Activated B cell treated with CpG ODN at 0.5 μM for 24 hours (primary cell): Measurements from ENCODE around the gene ETV6. TPM values are rescaled to one million over a fixed set of nuclear protein-coding genes. Genes with fewer than 3 reads are reported as not detected.

ENCODE experiments used
- ATAC-seq: fragments of 200-7000 bp; cut with Tn5 transposase; one replicate; pipeline ENCODE4 v1.10.0; 2021; ENCODE audit warnings: low read depth, mild to moderate bottlenecking, moderate library complexity
- CTCF ChIA-PET: fragments of 350-600 bp; sonication (Branson Sonifier 250); formaldehyde crosslinking; loops from one replicate; lab custom pipeline; 2021; ENCODE audit warnings: antibody characterized with exemption; lab: Charles Lee
- POLR2A ChIA-PET: fragments of 350-600 bp; sonication (Branson Sonifier 250); formaldehyde crosslinking; loops from one replicate; lab custom pipeline; 2021; ENCODE audit warnings: antibody characterized with exemption; lab: Charles Lee
- DNase-seq: peaks from one replicate; pipeline ENCODE4 v3.0.0; 2022
- H3K27ac Mint-ChIP-seq: one replicate; pipeline ENCODE4 v1.8.0; 2020; ENCODE audit warnings: mixed read lengths
- H3K27me3 Mint-ChIP-seq: one replicate; pipeline ENCODE4 v1.8.0; 2021; ENCODE audit warnings: mixed read lengths
- H3K36me3 Mint-ChIP-seq: one replicate; pipeline ENCODE4 v1.8.0; 2021; ENCODE audit warnings: low read depth, mixed read lengths
- H3K4me1 Mint-ChIP-seq: one replicate; pipeline ENCODE4 v1.8.0; 2021; ENCODE audit warnings: mixed read lengths
- H3K4me3 Mint-ChIP-seq: one replicate; pipeline ENCODE4 v1.8.0; 2020; ENCODE audit warnings: mild to moderate bottlenecking, mixed read lengths
- H3K9me3 Mint-ChIP-seq: one replicate; pipeline ENCODE4 v1.8.0; 2020; ENCODE audit warnings: mixed read lengths
- CTCF ChIP-seq: fragments of 200-600 bp; IDR thresholded peaks from one replicate; pipeline ENCODE4 v1.8.0; 2022; ENCODE audit warnings: antibody characterized with exemption, mild to moderate bottlenecking
- intact Hi-C: fragments of 100-400 bp; cut with micrococcal nuclease; formaldehyde crosslinking; loops from one replicate; pipeline ENCODE4 v1.15.1; 2024
- total RNA-seq: library from RNA; stranded (reverse); gene quantifications from 2 replicates; pipeline ENCODE4 v1.2.3, GENCODE V29; 2022

ETV6 gene
- total RNA-seq, 1 donor from 2014 or later = 130 TPM

- no peak overlapping the region for H3K4me3 Mint-ChIP-seq
- ChIA-PET CTCF (no interaction called here), POLR2A (interaction anchor here (1.0 kb wide), 1 partner anchor 15 kb away, joined by 3 read pairs; no protein-coding TSS in a partner anchor)
- no peak for TF ChIP-seq CTCF
- peaks cover 49% of the 10 kb centered on the region for H3K4me1 Mint-ChIP-seq
- H3K27me3 Mint-ChIP-seq = no peaks in the 10 kb centered on the region
- ATAC-seq (no peak), DNase-seq (no peak)
- H3K27ac Mint-ChIP-seq = no peak overlapping the region
- intact Hi-C loops = no loop called here
- peaks cover 66% of the 10 kb centered on the region for H3K36me3 Mint-ChIP-seq
- H3K9me3 Mint-ChIP-seq = no peaks in the 10 kb centered on the region
Observed at GRCh38 chr12:11840366-11840765, 190.9 kb downstream of the ETV6 start.

DNA sequence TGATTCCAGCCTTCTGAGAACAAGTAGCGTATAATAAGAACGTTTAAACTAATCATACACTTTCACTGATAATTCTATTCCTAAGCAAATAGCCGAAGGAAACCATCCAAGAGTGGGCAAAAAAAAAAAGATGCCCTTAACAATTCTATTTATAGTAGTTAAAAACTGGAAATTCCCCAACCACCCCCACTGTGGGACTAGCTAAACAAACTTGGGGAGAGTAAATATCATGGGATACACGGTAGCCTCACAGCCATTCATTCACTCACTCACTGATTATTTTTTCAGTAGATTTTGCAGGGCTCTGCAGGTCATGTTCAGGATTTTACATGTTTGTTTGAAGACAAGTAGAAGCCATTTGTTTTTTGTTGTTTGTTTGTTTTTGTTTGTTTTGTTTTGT is 197.0 kb downstream of the ETV6 start:
- no peaks in the 10 kb centered on the region for H3K4me1 Mint-ChIP-seq
- no peak overlapping the region for H3K27ac Mint-ChIP-seq
- POLR2A ChIA-PET = interaction anchor here (0.9 kb wide), 1 partner anchor 193 kb away, joined by 3 read pairs; no protein-coding TSS in a partner anchor
- H3K36me3 Mint-ChIP-seq = peaks cover 81% of the 10 kb centered on the region
- DNase-seq (no peak), ATAC-seq (no peak)
- H3K27me3 Mint-ChIP-seq = no peaks in the 10 kb centered on the region
- no peak for TF ChIP-seq CTCF
- no peak overlapping the region for H3K4me3 Mint-ChIP-seq
- CTCF ChIA-PET = interaction anchor here (0.7 kb wide), 1 partner anchor 116 kb away, joined by 3 read pairs; no protein-coding TSS in a partner anchor
- no peaks in the 10 kb centered on the region for H3K9me3 Mint-ChIP-seq
- intact Hi-C loops = no loop called here

DNA sequence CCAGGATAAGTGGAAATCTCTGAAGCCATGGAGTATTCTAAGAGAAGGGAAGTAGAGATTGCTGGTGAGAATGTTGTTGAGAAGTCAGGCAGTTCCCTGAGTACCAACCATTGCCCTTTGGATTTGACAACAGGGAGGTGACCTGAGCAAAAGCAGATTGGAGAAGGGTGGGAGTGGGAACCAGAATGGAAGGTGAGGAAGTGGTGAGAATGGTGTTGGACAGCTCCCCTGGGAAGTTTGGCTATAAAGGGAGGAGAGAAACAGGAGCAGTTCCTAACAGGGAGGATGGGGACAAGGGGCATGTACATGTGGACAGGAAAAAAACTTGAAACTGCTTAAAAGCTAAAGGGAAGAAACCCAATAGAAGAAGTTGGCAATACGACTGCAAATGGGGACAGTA is 198.1 kb downstream of the ETV6 start:
- H3K4me1 Mint-ChIP-seq = no peaks in the 10 kb centered on the region
- no peak for TF ChIP-seq CTCF
- peaks cover 81% of the 10 kb centered on the region for H3K36me3 Mint-ChIP-seq
- H3K27me3 Mint-ChIP-seq = no peaks in the 10 kb centered on the region
- no peak overlapping the region for H3K4me3 Mint-ChIP-seq
- ATAC-seq (no peak), DNase-seq (no peak)
- intact Hi-C loops = no loop called here
- H3K9me3 Mint-ChIP-seq = no peaks in the 10 kb centered on the region
- H3K27ac Mint-ChIP-seq = no peak overlapping the region
- ChIA-PET CTCF (no interaction called here), POLR2A (no interaction called here)

DNA sequence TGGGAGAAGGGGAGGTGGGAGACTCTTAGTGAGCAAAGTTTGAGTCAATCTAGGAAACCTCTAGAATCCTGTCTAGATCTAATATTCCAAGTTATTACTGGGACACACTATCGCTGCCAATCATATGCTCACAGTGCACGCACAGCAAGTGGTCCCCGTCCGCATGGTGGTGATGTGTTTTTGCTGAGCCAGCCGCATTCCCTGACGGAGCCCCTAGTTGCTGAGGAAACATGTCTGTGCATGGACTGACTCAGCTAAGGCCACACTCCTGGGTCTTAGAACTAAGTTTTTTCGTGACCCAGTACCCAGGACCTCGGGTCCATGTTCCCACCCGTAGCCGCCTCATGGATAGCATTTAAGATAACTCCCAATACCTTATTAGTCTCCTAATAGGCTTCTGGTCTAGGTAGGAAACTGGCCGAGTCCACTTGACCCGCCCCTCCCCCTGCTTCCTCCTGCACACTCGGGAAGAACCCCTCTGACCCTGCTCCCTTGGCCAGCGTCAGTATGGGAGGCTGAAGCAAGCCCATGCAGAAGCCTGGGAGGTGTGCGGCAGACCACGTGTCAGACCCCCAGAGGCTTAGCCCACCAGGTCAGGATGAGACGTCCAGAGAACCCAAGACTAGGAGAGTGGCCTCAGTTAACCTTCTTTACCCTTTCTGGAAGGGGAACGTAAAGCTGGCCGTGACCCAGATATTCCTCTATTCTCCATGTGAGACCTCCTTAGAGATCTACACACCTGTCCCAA is 200.5 kb downstream of the ETV6 start:
- TF ChIP-seq CTCF = no peak
- H3K4me3 Mint-ChIP-seq = no peak overlapping the region
- H3K9me3 Mint-ChIP-seq = no peaks in the 10 kb centered on the region
- no peak overlapping the region for H3K27ac Mint-ChIP-seq
- DNase-seq (no peak), ATAC-seq (no peak)
- peaks cover 15% of the 10 kb centered on the region for H3K4me1 Mint-ChIP-seq
- ChIA-PET POLR2A (interaction anchor here (0.6 kb wide), 1 partner anchor 41 kb away, joined by 4 read pairs; no protein-coding TSS in a partner anchor), CTCF (no interaction called here)
- H3K27me3 Mint-ChIP-seq = no peaks in the 10 kb centered on the region
- intact Hi-C loops = no loop called here
- peaks cover 76% of the 10 kb centered on the region for H3K36me3 Mint-ChIP-seq

DNA sequence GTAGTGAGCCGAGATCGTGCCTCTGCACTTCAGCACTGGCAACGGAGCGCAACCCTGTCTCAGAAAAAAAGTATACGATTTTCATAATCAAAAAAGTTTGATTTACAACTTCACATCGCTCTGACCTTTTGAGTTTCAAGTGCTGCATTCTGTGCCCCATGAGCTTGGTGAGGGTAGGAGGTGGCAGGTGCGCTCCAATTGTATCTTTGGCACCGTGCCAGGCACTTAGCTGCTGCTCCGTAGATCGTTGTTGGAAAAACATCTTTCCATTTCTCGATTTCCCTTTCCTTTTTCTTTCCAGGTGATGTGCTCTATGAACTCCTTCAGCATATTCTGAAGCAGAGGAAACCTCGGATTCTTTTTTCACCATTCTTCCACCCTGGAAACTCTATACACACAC is 203.7 kb downstream of the ETV6 start:
- no peaks in the 10 kb centered on the region for H3K9me3 Mint-ChIP-seq
- no peak for TF ChIP-seq CTCF
- no peak overlapping the region for H3K4me3 Mint-ChIP-seq
- no peak for DNase-seq
- no peak overlapping the region for H3K27ac Mint-ChIP-seq
- ChIA-PET CTCF (no interaction called here), POLR2A (interaction anchor here (0.6 kb wide), 1 partner anchor 180 kb away, joined by 3 read pairs; no protein-coding TSS in a partner anchor)
- peaks cover 35% of the 10 kb centered on the region for H3K4me1 Mint-ChIP-seq
- no peaks in the 10 kb centered on the region for H3K27me3 Mint-ChIP-seq
- no peak for ATAC-seq
- intact Hi-C loops = loop anchor here (2.0 kb wide), 1 partner anchor 14 kb away; no protein-coding TSS in a partner anchor
- H3K36me3 Mint-ChIP-seq = peaks cover 77% of the 10 kb centered on the region
